ENCODE results near the gene INTS7.

GRCh38 chr1:212082765-212083406 is 47.5 kb upstream of the INTS7 start:
- TF ChIP-seq POLR2A (IDR thresholded peaks at IDR 0.05; ENCODE audit: low read depth, low read length) (no peak), POLR2AphosphoS5 (IDR thresholded peaks at IDR 0.05; ENCODE audit: low read depth, low read length) (no peak), TAF1 (IDR thresholded peaks at IDR 0.05; ENCODE audit: borderline replicate concordance, low read depth, low read length) (no peak)
